Hindlimb muscle (tissue), 1 donor: ENCODE data around the gene NMT2. TPM values are rescaled to one million over a fixed set of nuclear protein-coding genes. Genes with fewer than 3 reads are reported as not detected.
"Not testable (repeated sequence)": the region's sequence is repeated elsewhere in the genome, so short reads cannot be mapped to it uniquely, and the experiment has no call there.

Experiments
- DNase-seq: peaks from one replicate; pipeline ENCODE4 v3.0.0-alpha.2; 2013
- polyA plus RNA-seq: library from polyadenylated mRNA; unstranded; fragments of 120-200 nt; gene quantifications from one replicate; pipeline ENCODE4 v1.2.1, GENCODE V29; 2013; ENCODE audit not compliant: insufficient read length

The NMT2 gene
- polyA plus RNA-seq, result 15.9 TPM

DNA sequence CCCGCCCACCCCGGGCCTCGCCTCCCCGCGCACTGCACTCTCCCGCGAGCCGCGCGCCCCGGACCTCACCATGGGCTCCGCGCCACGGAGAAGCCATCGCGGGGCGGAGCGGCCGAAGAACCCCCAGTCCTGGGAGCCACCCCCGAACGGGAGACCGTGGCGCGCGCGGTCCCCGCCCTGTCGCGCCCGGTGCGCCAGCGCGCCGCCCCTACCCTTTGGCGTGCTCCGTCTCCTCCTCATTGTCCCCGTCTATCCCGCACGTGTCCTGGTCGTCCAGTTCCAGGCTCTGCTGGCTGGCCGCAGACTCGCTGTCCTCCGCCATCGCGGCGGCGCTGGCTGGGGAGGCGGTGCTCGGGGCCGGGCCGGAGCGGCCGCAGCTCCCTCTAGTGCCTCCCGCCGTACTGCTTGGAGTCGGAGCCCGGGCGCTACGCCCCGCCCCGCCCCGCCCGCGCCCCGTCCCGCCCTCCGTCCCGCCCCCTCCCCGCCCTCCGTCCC, at the start of gene NMT2:
TSS of gene NMT2 (minus strand) at position 403 of the 495 bp plus-strand sequence. CDS start at position 322, 81 bp downstream.
- peak; percentile 87 for DNase-seq

DNA sequence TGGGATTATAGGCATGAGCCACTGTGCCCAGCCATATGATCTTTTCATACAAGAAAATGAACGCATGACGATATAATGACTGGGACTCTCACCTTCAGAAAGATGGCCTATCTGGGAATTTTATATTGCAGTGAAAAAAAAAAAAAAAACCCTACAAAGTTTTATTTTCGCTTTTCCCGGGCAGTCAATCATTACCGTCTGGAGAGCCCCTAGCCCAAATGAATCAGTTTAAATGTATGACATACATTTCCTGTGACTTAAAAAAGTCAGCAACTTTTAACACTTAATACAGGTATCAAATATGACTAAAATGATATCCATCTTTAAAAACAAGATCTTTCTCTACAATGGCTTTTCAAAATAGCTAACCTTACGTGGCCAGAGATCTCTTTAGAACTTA, 48.2 kb upstream of the NMT2 start:
- DNase-seq, result no peak

DNA sequence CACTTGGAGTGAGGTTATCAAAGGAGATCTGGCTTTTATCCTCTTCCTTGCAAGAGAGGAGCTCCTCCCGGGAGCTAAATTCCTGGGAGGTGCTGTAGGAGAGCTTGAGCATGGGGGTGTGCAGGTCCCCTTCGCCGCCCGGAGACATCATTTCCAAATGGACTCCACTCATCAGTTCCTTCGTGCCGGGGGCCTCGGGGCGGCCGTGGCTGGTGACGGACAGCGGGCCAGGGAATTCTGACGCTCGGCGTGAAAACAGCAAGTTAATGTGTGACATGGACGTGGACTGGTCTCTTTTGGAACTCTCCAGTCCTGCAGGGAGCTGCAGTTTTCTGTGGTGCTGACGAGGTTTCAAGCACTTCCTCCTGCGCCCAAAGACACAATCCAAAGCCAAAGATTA, 45.7 kb upstream of the NMT2 start:
- no peak for DNase-seq

DNA sequence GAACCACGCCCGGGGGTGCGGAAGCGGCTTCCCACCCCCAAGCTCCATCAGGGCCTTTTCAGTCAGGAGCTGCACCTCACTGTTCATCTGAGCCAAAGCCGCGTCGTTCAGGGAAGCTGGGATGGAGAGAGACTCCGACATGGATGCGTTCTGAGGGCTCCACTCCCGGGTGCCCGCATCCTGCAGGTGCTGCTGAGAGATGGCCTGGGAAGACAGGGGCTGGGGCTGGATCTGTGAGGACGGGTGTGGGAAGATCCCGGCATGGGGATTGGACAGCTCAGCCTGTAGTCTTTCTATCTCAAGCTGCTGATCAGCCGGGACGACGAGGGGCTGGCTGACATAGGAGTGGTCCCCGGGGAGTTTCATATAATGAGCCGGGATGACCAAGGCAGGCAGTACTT, 45.0 kb upstream of the NMT2 start:
- no peak for DNase-seq

DNA sequence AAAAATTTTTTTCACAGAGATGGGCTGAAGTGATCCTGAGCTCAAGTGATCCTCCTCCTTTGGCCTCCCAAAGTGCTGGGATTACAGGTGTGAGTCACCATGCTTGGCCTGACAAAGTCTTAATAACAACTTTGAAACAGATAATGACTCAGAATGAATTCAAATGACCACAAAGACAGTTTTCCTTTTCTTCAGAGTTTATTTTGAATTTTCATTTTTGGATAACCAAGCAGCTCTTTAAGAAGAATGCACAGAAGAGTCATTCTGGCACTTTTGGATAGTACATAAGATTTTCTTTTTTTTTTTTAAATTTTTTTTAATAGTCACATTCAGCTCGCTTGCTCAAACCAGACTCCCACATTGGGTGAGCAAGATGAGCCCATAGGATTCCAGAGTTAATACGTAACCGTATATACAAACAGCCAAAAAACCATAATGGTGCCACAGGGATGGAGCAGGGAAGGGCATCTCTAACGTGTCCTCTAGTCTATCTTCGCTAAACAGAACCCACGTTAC, 43.0 kb upstream of the NMT2 start:
- no peak for DNase-seq

DNA sequence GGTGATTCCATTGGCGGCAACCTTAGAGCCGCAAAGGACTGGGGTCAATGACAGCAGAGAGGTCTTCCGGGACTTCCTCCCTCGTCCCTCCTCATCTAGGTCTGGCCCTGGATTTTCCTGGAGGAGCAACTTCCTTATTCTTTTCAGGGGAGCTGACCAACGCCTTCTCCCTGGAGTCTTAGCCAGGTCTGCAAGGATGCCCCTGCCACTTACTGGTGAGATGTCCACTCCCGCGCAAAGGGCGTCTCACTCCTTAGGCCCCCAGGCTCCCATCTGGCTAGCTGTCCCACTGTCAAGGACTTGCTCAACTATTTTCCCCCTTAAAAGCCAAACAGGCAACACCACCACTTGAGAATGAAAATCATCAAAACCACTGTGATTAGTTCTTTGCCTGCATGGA, 42.0 kb upstream of the NMT2 start:
- no peak for DNase-seq

DNA sequence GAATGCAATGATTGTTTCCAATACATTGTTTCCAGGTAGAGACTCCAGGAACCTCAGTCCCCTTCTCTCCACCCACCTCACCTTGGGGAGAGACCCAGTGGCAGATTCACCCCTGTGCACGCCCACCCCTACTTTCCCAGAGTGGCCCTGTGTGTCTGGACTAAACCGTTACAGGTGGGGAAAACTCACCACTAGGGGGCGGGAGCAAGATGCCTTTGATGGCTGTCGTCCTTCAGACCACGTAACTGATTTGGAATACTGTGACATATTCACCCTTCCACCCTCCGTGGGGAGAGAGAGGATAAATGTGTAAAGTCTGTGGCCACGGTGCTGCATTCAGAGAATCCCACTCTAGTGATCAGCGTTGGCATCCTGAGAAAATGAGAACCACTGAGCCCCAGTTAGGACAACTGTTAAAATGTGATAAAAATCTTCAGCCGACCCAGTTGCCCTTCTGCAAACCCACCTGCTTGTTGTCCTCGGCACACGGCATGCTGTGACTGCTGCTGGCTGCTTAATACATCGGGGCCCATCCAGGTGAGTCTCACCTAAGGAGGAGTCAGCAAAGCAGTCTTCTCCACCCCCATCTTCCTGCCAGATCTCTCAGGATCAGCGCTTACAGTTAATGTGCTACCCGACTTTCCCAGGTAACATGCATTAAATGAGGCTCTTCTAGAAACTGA, 41.5 kb upstream of the NMT2 start:
- peak; percentile 62 for DNase-seq

DNA sequence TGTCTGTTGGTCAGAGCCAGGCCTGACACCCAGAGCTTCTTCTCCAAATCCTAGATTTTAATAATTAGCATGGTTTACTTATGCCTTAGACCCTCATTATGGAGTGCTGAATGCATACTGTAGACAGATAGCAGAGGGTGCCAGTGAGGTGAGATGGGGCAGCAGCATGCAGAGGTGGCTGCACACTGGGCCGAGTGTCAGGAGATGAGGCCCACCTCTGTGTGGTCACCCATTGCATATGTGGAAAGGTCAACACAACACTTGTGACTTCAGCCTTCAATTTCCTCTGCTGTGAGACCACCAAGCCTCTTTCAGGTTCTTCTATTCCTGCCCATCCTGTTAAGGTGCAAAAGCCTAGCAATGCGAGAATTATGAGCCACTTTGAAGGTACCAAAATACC, 39.7 kb upstream of the NMT2 start:
- DNase-seq, result no peak

DNA sequence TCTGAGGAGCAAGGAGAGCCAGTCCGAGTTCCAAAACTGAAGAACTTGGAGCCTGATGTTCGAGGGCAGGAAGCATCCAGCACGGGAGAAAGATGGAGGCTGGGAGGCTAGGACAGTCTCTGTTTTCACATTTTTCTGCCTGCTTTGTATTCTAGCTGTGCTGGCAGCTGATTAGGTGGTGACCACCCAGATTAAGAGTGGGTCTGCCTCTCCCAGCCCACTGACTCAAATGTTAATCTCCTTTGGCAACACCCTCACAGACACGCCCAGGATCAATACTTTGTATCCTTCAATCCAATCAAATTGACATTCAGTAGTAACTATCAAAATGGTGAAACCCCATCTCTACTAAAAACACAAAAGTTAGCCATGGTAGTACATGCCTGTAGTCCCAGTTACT, 38.9 kb upstream of the NMT2 start:
- DNase-seq, result not testable (repeated sequence)

DNA sequence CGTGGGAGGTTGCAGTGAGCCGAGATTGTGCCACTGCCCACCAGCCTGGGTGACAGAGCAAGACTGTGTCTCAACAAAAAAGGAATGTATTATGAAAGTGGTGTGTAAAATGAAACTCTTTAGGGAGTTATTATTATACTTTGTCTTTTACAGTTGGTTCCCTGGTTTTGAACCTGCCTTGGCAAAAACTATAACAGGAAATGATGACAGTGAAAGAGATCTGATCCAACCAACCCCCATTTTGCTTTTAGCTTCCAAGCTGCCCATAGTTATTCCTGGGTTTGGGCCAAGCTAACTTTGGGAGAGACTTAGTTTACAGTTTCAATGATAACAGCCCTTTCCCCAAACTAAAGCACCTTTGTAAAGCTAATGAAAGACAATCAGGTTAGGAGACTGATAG, 34.1 kb upstream of the NMT2 start:
- DNase-seq, result no peak

DNA sequence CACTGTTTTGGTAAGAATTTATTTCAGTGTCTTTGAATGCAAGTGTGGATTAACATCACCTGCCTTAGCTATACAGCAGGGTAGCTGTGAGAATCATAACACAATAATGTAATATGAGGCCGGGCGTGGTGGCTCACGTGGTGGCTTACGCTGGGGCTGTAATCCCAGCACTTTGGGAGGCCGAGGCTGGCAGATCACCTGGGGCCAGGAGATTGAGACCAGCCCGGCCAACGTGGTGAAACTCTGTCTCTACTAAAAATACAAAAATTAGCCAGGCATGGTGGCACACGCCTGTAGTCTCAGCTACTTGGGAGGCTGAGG, 33.8 kb upstream of the NMT2 start:
- not testable (repeated sequence) for DNase-seq

DNA sequence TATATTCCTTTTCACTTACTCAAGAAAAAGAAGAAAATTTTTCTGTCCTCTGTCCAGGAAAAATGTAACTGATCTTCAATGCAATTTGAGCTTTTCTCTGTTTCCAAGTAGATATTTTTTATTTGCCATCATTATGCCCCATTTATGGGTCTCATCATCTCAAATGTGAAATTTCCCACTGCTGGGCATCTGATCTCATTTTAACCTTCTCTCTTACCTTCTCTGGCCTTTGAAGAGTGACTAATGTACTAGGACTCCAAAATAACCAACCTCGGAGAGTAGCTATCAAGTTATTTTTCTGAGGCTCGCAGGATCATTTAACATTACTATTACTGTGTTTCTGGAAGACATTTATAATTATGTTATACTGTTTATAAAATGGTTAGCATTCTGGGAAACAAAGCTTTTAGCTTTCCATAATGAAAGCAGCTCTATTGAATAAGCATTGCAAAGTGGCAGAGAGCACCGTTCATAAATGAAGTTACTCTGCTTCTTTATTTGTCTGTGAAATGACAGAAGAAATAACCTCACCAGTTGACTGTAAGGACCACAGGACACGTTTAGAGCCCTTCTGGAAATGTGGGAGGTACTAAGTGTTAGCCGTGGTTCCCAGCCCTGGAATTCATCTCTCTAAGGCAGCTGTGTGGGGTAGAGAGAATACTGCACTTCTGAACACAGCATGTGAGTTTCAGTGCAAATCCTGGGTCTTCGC, 33.3 kb upstream of the NMT2 start:
- DNase-seq, result no peak

DNA sequence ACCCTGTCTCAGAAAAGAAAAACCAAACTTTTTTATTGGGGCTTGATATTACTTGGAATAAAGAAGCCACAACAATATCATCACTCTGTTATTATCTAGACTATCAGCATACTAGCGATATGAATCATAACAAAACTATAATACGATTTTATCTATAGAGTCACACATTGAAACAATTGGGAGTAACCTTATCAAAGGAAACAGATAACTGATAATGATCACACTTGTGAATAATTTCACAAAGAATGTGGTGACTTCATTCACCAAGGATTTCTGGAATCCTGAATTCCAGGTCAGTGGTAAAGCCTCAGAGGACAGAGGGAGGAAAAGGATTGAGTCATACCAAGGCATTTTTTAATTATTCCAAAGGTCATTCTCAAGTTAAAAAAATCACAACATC, 32.1 kb upstream of the NMT2 start:
- no peak for DNase-seq

DNA sequence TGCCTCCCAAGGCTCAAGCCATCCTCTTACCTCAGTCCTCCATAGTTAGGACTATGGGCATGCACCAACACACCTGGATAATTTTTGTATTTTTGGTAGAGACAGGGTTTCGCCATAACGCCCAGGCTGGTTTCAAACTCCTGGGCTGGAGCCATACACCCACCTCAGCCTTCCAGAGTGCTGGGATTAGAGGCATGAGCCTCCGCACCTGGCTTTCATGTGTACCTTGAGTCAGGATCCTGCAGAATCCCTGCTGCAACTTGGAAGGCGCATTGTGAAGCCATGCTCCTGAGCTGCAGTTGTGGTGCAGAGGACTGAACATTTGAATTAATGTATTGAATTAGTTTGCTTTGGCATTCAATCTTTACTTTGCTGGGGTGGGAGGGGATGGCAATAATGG, 29.4 kb upstream of the NMT2 start:
- DNase-seq, result no peak

DNA sequence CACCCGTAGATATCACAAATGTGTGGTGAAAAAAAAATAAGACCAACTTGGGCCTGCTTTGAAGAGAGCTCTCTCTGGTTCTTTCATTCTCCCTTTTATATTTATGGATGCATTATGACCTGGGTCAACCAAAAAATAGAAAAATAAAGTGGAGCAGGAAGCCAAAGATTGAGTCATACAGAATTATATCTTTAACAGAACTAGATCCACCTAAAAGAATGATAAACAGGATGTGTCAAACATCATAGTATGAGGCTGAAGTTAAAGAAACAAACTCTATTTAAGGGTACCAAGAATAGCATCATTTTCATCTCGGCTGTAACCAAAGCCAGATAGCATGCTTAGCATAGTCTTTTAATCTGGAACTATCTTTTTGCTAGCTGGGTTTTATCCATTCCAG, 28.8 kb upstream of the NMT2 start:
- DNase-seq, result no peak

DNA sequence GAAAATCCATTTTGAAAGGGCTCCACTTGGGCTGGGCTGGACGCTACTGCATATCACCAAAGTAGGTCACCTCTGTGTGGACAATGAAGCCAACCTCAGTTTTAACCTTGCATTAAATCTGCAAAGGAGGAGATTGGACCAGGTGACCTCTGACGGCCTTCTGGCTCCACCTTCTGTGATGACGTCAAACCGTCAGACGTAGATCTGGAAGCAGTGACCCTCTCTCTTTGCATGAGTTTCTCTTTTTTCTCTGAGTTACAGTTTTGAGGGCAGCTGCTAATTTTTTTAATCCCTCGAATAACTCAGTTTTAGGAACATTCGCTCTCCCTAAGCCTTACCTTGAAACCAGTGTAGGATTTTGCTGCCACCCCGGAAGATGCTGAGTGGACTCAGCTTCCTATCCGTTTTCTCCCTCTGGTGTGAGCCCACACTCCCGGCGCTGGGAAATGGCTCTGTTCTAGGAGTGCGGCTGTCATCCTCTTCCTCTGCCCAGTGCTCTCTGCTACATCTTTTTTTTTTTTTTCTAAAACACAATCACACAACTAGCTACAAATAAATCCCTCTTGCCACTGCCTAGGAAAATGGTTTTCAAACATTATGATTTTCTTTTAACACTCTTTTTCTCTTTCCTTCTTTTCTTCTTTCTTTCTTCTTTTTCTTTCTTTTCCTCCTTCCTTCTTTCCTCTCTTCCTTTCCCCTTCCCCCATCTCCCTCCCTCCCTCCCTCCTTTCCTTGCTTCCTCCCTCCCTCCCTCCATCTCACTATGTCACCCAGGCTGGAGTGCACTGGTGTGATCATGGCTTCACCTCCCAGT, 27.7 kb upstream of the NMT2 start:
- no peak for DNase-seq

DNA sequence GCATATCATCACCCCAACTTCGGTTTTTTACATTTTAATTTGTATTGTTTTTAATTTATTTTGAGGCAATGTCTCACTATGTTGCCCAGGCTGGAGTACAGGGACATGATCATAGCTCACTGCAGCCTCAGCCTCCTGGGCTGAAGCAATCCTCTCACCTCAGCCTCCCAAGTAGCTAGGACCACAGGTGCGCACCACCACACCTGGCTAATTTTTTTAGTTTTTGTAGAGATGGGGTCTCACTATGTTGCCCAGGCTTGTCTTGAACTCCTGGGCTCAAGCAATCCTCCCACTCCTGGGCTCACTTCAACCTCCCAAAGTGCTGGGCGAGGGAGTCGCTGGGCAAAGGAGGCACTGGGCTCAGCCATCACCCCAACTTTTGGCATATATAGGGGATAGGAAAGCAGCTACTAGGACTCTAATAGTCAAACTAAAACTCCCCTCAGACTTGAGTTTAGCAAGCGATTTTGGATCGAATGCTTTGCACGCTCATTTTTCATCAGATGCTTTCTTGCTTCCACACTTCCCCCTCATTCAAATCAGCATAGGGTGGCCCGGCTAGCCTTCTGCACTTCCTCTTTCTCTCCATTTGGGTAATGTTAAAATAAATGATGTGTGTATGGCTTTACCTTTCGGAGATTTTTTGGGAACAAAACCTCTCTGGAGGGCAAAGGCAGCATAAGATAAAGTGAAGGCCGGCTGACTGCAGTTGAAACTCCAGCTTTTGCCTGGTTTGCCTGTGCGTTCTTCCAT, 20.8 kb upstream of the NMT2 start:
- no peak for DNase-seq

DNA sequence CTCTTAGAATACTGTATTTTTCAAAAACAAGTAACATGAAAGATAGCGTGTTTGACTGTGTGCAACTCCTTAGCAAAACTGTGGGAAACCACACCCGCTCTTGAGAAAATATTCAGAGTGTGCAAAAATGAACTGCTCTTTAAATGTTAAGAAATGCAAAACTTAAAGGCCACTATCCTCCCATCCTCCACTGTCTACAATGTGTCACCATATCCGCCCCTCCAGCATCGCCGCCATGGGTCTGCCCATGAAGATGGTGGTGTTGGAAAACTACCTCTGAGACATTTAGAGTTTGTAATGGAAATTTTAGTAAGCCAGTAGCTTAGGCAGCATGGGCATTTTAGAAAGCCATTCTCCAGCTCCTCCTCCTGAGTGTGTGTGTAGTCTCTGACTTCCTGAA, 20.1 kb upstream of the NMT2 start:
- DNase-seq, result no peak

DNA sequence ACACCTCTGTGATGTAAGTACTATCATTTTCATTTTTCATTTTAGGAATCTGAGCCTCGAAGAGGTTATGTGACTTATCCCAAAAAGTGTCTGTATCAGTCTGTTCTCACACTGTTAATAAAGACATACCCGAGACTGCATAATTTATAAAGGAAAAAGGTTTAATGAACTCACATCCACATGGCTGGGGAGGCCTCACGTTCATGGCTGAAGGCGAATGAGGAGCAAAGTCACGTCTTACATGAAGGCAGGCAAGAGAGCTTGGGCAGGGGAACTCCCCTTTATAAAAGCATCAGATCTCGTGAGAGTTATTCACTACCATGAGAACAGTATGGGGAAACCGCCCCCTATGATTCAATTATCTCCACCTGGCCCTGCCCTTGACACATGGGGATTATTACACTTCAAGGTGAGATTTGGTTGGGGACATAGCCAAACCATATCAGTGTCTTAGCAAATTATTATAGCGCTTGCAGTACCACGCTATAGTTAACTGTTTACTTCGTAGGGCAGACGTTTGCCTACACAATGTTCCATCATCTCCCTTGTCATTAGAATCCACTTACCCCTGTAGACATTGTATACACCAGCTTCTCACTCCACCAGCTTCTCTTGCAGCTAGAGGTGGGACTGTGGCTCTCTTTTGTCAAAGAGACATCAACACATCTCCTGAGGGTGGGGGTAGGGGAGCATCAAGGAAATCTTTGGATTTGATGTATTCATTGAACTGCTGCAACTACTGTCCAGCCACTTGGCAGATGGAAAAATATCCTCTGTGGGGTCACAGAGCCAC, 15.4 kb upstream of the NMT2 start:
- DNase-seq, result no peak

DNA sequence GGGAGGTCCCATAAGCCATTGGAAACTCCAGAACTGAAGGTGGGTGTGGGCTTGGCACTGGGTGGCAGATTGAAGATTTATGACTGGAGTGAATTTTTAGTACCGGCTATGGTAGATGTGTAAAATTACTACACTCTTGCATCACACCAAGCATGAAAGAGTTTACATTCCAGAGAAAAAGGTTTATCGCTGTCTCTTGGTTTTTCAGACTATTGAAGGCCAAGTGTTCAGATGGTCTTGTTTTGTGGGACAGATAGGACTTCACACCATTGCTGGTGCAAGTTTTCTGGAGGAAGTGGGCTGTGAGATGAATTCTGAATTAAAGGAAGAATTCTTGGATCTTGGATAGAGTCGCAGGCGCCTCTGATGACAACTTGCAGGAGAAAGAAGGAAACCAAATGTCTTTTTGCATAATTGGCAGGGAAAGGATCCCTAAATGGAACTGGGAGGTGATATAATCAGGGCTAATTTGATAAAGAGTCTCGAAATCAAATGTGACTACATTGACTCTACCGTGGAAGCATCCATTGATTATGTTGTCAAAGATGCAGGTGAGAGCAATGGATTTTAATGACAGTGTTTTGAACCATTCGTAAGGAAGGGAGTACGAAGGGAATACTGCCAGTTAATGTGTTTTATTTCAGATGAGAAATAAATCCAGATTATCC, 14.2 kb upstream of the NMT2 start:
- no peak for DNase-seq

DNA sequence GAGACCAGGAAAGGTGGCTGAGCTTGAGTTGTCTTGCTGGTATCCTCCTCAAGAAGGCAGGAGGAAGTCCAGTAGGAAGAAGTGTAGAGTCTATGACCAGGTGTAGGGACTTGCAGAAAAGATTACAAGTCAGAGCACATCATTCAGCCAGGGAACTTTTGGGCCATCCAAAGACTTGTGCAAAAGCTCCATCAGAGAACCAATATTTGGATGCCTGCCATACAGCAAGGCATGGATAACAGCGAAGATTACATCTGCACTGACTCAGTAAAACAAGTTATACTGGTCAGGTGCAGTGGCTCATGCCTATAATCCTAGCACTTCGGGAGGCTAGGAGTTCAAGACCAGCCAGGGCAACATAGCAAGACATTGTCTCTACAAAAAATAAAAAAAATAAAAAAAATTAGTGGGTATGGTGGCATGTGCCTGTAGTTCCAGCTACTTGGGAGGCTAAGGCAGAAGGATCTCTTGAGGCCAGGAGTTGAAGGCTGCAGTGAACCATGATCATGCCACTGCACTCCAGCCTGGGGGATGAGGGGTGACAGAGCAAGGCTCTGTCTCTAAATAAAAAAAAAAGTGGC, 13.2 kb upstream of the NMT2 start:
- DNase-seq, result no peak
